Activated naive CD4-positive, alpha-beta T cell treated with Interleukin-2 at 50 U/mL for 16 hours (primary cell): ENCODE measurements around the gene CPA2.
A peak's percentile ranks its signal among the peaks of the same experiment; 100 is the strongest.

ENCODE experiments used
- DNase-seq: peaks from one replicate; pipeline ENCODE4 v3.0.0-alpha.2; 2020

Gene CPA2

DNA sequence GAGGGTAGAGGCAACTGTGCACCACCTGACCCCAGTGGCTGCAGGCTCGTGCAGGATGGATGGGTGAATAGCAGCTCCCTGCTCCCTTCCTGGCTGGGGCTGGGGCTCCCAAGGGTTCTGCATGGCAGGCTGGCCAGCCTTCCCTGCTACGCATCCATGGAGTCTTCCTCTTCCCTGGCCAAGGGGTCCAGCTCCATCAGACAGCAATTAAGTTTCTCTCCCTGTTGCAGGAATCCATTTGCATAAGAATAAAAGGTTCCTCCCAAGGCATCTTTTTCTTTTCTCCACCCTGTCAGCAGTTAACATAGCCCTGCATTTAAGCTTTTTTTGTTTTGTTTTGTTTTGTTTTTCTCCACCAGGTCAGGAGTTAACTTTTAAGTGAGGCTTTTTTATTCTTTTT, 10.0 kb upstream of the CPA2 start:
- no peak for DNase-seq

GRCh38 chr7:130258494-130259078, 8.1 kb upstream of the CPA2 start:
- no peak for DNase-seq

- DNase-seq: no peak
Measured at GRCh38 chr7:130262448-130262847, 4.2 kb upstream of the CPA2 start.

DNA sequence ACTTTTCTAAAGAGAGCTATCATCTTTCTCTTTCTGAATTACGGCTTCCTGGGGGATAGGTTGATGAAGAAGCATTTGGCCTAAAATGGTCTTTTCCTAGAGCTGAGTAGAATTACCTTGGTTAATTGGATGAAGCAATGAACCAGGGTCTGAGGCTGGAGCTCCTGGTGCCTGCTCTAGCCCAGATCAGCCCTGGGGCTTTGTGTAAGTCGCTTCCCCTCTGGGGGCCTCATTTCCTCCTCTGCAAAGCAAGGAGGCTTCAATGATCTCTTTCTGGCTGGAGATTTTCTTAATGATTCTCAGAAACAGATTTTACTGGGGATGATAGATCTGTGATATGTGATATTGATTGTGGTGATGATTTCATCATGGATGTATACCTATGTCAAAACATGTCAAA, 3.5 kb upstream of the CPA2 start:
- no peak for DNase-seq

DNA sequence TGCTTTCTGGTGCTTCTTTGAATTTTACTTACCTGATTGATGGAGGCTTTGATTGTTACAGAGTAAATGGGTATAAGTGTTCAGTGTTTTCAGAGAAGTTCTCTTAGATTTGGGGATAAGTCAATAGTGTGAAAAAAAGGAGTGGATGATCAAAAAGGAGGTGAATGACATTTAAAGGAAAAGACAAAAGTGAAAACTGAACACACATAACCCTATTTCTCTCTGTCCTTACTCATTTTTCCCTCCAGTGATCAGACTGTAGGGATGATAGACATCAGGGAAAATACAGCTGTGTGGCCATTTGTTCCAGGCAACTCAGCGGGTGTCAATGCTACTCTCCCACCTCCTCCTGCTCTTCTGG, 278 bp downstream of the CPA2 start:
- no peak for DNase-seq

DNA sequence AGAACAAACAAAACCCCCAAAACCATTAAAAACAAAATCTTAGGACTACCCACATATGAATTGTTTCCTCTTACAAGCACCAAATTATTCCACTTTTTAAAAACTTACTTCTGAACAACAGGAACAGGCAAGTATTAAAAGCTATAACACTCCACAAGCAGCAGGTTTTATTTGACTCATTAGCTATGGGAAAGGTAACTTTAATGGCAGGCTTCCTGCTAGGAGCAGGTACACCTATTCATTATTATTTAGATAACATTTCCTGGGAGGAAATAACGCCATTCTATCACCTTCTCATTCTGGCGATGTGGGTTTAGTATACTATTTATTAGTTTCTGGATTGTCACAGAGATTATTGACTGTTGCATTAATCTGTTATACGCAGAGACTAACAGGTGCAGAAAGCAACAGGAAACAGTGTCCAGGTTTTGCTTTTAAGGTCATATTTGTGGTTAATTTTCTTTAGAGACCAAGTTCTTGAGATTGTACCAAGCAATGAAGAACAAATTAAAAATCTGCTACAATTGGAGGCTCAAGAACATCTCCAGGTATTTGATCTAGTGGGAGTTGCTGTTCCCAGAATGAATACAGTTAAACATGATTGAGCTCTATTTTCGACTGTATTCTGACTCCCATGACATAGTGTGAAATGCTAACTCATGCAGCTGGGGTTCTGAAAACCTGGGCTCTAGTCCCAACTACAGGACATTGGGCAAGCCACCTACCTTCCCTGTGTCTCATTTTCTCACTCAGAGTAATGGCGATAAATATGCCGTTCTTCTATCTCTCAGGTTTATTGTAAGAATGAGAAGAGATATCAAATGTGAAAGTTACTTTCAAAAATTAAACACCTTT, 2.0 kb downstream of the CPA2 start:
- DNase-seq: no peak

DNA sequence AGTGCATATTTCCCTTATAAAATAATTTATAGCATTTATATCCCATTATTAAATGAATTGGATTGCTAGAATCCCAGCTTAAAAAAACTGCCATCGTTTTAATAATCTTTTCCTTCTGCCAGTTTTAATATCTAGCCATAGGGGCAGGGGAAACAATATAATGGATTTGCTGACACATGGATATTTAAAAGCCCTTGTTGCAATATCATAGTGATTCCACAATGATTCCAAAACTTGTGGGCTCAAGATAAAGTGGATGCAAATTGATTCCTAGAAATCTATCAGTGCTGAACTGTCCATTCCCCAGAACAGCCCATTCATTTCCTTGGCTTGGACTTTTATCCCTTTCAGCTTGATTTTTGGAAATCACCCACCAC, 2.6 kb downstream of the CPA2 start:
- DNase-seq: no peak

- no peak for DNase-seq
Measured at GRCh38 chr7:130270947-130271800, 4.5 kb downstream of the CPA2 start.

DNA sequence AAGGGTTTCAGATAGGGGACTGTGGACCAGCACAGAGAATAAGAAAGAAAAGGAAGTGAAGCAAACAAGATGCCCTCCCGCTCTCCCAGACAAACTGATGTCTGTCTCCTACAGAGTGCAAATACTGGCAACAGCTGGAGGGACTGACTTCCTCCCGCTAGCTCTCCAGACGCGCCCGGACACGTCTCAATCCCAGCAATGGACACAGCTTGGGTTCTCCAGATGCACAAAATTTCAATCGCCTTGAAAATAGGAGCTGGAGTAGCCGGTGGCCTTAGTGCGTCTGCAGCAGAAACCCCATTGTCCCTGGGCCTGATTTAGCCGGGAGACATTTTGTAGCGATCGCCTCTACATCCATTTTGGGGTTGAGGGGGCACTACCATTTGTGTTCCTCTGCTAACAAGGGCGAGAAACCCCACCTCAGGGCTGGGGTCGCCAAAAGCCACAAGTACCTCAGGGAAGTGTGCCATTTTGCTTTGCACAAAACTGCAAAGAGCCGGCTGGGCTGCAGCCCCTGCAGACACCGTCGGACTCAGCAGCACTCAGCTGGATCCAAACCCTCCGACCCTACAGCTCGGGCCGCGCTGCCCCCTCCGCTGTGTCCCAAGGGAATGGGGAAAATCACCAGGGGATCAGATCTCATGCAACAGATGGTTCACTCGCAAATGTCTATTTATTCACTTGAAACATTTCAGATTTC, 5.9 kb downstream of the CPA2 start:
- DNase-seq: no peak

DNA sequence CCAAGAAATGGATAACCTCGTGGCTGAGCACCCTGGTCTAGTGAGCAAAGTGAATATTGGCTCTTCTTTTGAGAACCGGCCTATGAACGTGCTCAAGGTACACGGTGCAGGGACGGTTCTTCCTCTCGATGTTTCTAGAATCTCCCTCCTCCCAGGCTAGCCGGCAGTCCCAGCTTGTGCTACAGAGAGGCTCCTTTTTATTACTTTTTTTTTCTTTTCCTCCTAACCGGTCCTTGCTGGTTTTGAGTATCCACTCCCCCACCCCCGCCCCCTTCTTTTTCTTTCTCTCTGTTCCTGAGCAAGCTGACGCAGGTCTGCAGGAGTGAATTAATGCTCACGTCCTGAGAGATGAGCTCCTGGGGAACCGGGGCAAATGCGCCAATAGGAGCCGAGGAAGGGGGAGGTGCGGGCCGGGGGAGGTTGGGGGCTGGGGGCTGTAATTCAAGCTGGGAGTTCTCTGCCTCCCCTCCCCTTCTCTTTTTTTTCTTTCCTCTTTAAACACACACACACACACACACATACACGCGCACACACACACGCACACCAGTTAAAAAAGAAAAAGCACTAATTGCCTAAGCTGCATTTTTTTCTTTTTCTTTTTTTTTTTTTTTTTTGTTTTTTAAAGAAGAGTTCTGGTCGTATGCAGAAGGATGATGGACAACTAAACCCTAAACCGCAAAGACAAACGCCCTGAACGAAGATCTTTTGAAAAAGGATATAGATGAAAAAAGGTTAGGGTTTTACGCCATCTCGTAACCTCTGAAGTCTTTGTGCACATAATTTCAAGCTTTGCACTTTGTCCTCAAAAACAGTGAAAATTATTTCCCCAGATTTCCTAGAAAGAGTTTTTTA, 6.6 kb downstream of the CPA2 start:
- no peak for DNase-seq

DNA sequence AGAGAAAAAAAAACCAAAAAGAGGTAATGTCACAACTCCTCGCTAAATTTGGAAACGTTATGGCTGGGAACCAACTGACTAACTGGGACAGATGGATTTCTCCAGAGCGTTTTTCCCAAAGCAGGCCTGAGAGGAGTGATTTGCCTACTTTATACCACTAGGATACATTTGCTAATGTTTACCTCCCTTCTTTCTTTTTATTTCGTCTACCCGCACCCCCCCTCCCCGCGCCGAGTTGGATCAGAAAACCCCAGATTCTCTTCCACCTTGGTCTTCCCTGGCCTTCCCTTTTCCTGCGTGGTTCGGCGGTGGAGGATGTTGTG, 7.2 kb downstream of the CPA2 start:
- DNase-seq: no peak

GRCh38 chr7:130274296-130274695, 7.6 kb downstream of the CPA2 start:
- no peak for DNase-seq

GRCh38 chr7:130274983-130275591, 8.4 kb downstream of the CPA2 start:
- DNase-seq: no peak

DNA sequence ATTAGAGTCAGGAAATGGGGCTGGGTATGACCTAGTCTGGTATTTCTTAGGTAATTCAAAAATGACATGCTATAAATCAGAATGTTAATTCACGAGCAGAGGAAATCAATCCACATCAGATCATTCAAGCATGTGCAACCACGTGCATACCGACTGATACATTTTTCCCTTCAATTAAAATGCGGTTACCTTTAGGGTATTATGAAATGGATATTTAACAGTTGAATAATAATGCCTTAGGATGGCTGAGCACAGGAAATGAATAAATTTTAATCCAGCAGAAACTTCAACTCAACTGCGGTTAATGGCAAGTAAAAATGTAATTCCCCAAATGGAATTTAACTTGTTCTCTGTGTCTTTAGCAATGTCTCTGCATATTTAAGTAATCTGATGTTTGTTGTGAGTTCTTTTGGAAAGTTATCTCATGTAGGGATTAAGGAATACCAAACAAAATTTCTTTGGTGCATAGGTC, 9.2 kb downstream of the CPA2 start:
- DNase-seq: no peak

- DNase-seq: peak; percentile 48
Measured at GRCh38 chr7:130276796-130277762, 10.4 kb downstream of the CPA2 start.

DNA sequence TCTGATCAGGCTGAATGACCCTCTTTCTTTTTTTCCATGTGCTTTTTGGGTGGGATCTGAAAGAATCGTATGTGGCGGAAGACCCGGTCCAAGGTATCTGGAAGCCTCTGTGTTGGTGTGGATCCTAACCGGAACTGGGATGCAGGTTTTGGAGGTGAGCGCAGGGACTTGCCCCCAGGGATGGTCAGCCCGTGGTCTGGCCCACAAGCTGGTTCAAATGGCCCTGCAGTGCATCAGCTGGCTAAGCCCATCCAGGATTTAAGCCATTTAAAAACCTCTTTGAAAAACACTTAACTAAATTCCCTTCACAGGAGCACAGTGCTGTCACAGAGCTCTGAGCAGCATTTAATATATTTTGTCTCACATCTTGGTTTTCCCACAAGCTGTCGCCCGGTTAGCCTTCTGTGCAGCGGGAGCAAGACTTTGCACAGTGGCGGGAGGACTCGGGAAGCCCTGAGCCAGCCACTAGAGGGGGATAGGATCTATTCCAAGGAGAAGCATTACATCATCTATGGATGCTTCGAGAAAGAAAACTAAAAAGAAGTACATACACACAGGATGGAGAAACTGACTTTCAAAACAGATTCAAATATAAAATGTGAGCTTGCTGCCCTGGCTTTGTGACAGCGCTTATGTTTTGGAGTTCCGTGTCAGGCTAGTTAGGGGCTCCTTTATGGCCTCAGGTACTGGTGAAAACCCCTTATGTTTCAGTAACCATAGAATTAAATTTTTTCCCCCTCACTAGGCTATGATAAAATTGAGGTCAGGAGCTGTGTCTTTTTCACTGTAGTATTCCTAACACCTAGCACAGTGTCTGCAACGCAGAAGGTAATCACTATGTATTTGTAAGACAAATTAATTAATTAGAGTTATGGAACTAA, 11.3 kb downstream of the CPA2 start:
- no peak for DNase-seq

GRCh38 chr7:130278860-130279259, 12.2 kb downstream of the CPA2 start:
- no peak for DNase-seq

- no peak for DNase-seq
Measured at GRCh38 chr7:130279286-130279685, 12.6 kb downstream of the CPA2 start.

- no peak for DNase-seq
Measured at GRCh38 chr7:130279906-130280305, 13.2 kb downstream of the CPA2 start.

DNA sequence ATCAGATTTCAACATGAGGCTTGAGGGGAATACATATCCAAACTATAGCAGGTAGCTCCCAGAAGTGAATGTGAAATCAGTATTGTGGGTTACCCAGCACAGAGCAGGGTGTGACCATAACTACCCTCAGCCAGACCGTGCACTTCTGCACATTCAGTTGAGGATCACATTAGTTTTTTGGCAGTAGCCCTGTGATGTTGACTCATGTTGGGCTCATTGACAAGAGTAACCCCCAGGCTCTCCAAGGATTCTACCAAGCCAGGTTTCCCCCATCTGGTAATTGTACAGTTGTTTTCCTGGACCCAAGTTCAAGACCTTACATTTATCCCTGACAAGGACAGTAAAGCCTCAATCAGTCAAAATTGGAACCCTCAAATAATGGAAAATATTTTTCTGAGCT, 14.6 kb downstream of the CPA2 start:
- no peak for DNase-seq
